GM12878 (cell line): ENCODE data around the gene RAP1GDS1. TPM values are rescaled to one million over a fixed set of nuclear protein-coding genes. Genes with fewer than 3 reads are reported as not detected.

ENCODE experiments used
- ATAC-seq: fragments of 200-7000 bp; cut with Tn5 transposase; 3 replicates; pipeline ENCODE4 v1.9.1; 2020; ENCODE audit warnings: mild to moderate bottlenecking, moderate library complexity
- BruUV-seq: library from RNA; stranded (reverse); fragments of 400-500 nt; replicated peaks from 2 replicates; lab custom pipeline; 2021; lab: Mats Ljungman, UMichigan
- CTCF ChIA-PET: fragments of 300-600 bp; sonication (Branson Sonifier 250); formaldehyde crosslinking; extraction: SDS; loops from one replicate; lab custom pipeline; 2021; ENCODE audit warnings: inconsistent platforms; lab: Yijun Ruan, JAX
- POLR2A ChIA-PET: fragments of 350-600 bp; formaldehyde crosslinking; extraction: SDS; loops from one replicate; lab custom pipeline; 2021; ENCODE audit warnings: inconsistent platforms; lab: Charles Lee
- RAD21 ChIA-PET: fragments of 300-600 bp; sonication (Branson Sonifier 250); formaldehyde crosslinking; loops from one replicate; lab custom pipeline; 2023; ENCODE audit warnings: antibody characterized with exemption; ENCODE audit not compliant: unreplicated experiment; lab: Charles Lee
- SMC1A ChIA-PET: fragments of 300-600 bp; sonication (Branson Sonifier 250); formaldehyde crosslinking; loops from one replicate; lab custom pipeline; 2023; ENCODE audit not compliant: unreplicated experiment, uncharacterized antibody; lab: Charles Lee
- DNase-seq: peaks from one replicate; pipeline ENCODE4 v3.0.0-alpha.2; 2011; ENCODE audit warnings: low read depth, low spot score
- FAIRE-seq: peaks from 3 replicates; lab custom pipeline; 2011; peaks lifted over from hg19 to GRCh38; lab: Jason Lieb, UNC
- H2AFZ ChIP-seq: 2 replicates; pipeline ENCODE4 v1.6.0; 2011; ENCODE audit warnings: low read depth, low read length, control low read depth; ENCODE audit not compliant: control insufficient read depth
- H3K27ac ChIP-seq: 2 replicates; pipeline ENCODE4 v1.5.1; 2011; ENCODE audit warnings: control low read depth; ENCODE audit not compliant: control insufficient read depth, insufficient read depth
- H3K27me3 ChIP-seq, 2 experiments: replicated peaks in 1 of 2; 2 replicates each; pipeline versions ENCODE4 v1.6.0 to v1.6.1; 2011; ENCODE audit warnings: low read length in 1 of 2; ENCODE audit not compliant: control insufficient read depth in 2 of 2, insufficient read depth in 2 of 2
- H3K36me3 ChIP-seq, 2 experiments: 2 replicates each; pipeline ENCODE4 v1.5.1; 2011; ENCODE audit warnings: low read length in 1 of 2; ENCODE audit not compliant: control insufficient read depth in 2 of 2, insufficient read depth in 2 of 2
- H3K4me1 ChIP-seq: 2 replicates; pipeline ENCODE4 v1.6.1; 2011; ENCODE audit warnings: mild to moderate bottlenecking, low read length, moderate library complexity, mixed read lengths; ENCODE audit not compliant: control insufficient read depth, insufficient read depth
- H3K4me2 ChIP-seq: 2 replicates; pipeline ENCODE4 v1.6.0; 2011; ENCODE audit warnings: control low read depth; ENCODE audit not compliant: control insufficient read depth, insufficient read depth
- H3K4me3 ChIP-seq: fragments of 200-600 bp; sonication (generic); 2 replicates; pipeline ENCODE4 v1.5.1; 2016
- H3K79me2 ChIP-seq: 2 replicates; pipeline ENCODE4 v1.6.0; 2011; ENCODE audit warnings: low read length; ENCODE audit not compliant: control insufficient read depth, insufficient read depth
- H3K9ac ChIP-seq: 2 replicates; pipeline ENCODE4 v1.8.0; 2011; ENCODE audit warnings: low read length, control low read depth, mixed read lengths; ENCODE audit not compliant: control insufficient read depth, insufficient read depth
- H3K9me3 ChIP-seq: replicated peaks from 3 replicates; pipeline ENCODE4 v1.5.1; 2011; ENCODE audit warnings: mild to moderate bottlenecking, low read length; ENCODE audit not compliant: control insufficient read depth, insufficient read depth
- H4K20me1 ChIP-seq: 2 replicates; pipeline ENCODE4 v1.6.0; 2011; ENCODE audit not compliant: control insufficient read depth, insufficient read depth
- SMARCA5 ChIP-seq: fragments of 450-650 bp; IDR thresholded peaks from 2 replicates; pipeline ENCODE4 v1.6.1; 2017; ENCODE audit warnings: mild to moderate bottlenecking
- ZBED1 ChIP-seq: IDR thresholded peaks from 2 replicates; pipeline ENCODE4 v1.6.1; 2016; ENCODE audit warnings: borderline replicate concordance
- WGBS: methylation state at CpG from one replicate; pipeline ENCODE4 v1.1.6; 2016; ENCODE audit warnings: low lambda C conversion rate; ENCODE audit not compliant: insufficient replicate concordance, insufficient coverage; ENCODE audit errors: missing lambda C conversion rate; 5-methylcytosine and 5-hydroxymethylcytosine counted together
- in situ Hi-C: fragments of 300-500 bp; cut with MboI; formaldehyde crosslinking; loops from 9 replicates; pipeline ENCODE4 v1.14.3; 2018; ENCODE audit warnings: mixed read lengths
- intact Hi-C: fragments of 100-400 bp; cut with micrococcal nuclease; formaldehyde crosslinking; loops from one replicate; pipeline ENCODE4 v1.14.2; 2022; ENCODE audit not compliant: unreplicated experiment
- polyA plus RNA-seq, 11 experiments: library from polyadenylated mRNA; depleted of rRNA in 4 of 11; unstranded in 6 of 11; stranded (reverse) in 5 of 11; fragments of >200 nt; fragmentation: Nextera tagmentation in 4 of 11; fragmentation: Illumina TruSeq in 1 of 11; extraction: Ambion mirVana in 4 of 11; extraction: Trizol in 1 of 11; gene quantifications; 1 replicate in 1 of 11; 2 replicates in 10 of 11; pipeline versions ENCODE4 v1.2.1 to v1.2.3, GENCODE V29; 2011 to 2016; ENCODE audit warnings: inconsistent platforms in 2 of 11, missing spikeins in 2 of 11, low read depth in 1 of 11
- total RNA-seq, 4 experiments: library from RNA; depleted of rRNA in 3 of 4; stranded (reverse); fragments of >200 nt in 3 of 4; fragmentation: Illumina TruSeq in 1 of 4; extraction: Trizol in 1 of 4; gene quantifications; 2 replicates each; pipeline versions ENCODE4 v1.2.1 to v1.2.3, GENCODE V29; 2013 to 2021
- TF ChIP-seq, protein P1 (sequence below): fragments of 450-650 bp; IDR thresholded peaks from 2 replicates; pipeline ENCODE4 v1.6.1; 2017; ENCODE audit warnings: borderline replicate concordance

Gene RAP1GDS1
- total and polyA plus RNA-seq, 10 of the 15 experiments (the other 5 are each of a cell fraction or from before 2014, with no cell fraction given) = 12.0 to 30.5 (median 20.7) TPM

DNA sequence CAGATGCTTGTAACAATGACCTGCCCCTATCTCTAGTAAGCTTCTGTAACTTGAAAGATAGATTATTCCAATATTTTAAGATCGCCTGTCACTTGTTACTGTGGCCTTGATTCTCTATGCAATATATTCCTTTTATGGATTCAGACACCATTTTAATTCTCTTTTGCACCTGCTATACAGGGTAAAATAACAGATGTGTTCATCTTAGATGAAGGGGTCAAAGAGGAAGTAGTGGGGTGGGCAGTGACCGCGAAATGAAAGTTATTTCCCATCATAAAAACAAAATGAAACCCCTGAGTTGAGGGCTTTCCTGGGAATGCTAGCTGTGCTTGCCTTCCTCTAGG lies 221.3 kb downstream of the RAP1GDS1 start:
- ChIA-PET CTCF (interaction anchor here (1.1 to 4.0 kb wide), 6 partner anchors 9 to 923 kb away, joined by 3 to 25 read pairs (median 4); partner anchors contain the start of gene METAP1), SMC1A (interaction anchor here (0.8 to 4.7 kb wide), 27 partner anchors 8 to 180 kb away, joined by 3 to 37 read pairs (median 4); no protein-coding TSS in a partner anchor), POLR2A (interaction anchor here (1.1 to 1.6 kb wide), 3 partner anchors 10 to 27 kb away, joined by 3 read pairs; no protein-coding TSS in a partner anchor), RAD21 (interaction anchor here (1.0 to 2.7 kb wide), 10 partner anchors 11 to 574 kb away, joined by 3 to 10 read pairs (median 3); partner anchors contain the start of genes METAP1 and RAP1GDS1)
- Histone ChIP-seq H2AFZ (peak overlapping the region; percentile 64), H3K27me3 (no peaks in the 10 kb centered on the region), H3K9me3 (no peaks in the 10 kb centered on the region), H3K79me2 (no peaks in the 10 kb centered on the region), H3K4me1 (peaks cover 9% of the 10 kb centered on the region), H4K20me1 (no peaks in the 10 kb centered on the region), H3K9ac (no peak overlapping the region), H3K36me3 (no peaks in the 10 kb centered on the region), H3K4me3 (no peak overlapping the region; the same call in 1 of the 2 replicates), H3K27ac (no peak overlapping the region), H3K4me2 (peak overlapping the region; percentile 51)
- 17% methylated on average over 3 of the region's 3 CpGs for WGBS
- ATAC-seq = peak; percentile 44
- no peak for DNase-seq
- intact Hi-C loops (loop anchor here (5.0 kb wide), 2 partner anchors 120 to 180 kb away; no protein-coding TSS in a partner anchor), in situ Hi-C loops (no loop called here)
- TF ChIP-seq, protein P1, sequence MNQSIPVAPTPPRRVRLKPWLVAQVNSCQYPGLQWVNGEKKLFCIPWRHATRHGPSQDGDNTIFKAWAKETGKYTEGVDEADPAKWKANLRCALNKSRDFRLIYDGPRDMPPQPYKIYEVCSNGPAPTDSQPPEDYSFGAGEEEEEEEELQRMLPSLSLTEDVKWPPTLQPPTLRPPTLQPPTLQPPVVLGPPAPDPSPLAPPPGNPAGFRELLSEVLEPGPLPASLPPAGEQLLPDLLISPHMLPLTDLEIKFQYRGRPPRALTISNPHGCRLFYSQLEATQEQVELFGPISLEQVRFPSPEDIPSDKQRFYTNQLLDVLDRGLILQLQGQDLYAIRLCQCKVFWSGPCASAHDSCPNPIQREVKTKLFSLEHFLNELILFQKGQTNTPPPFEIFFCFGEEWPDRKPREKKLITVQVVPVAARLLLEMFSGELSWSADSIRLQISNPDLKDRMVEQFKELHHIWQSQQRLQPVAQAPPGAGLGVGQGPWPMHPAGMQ = no peak
- TF ChIP-seq SMARCA5 (0 out of 2 replicates have a peak, but pooled peaks have one; percentile 19), ZBED1 (no peak)
- no peak for FAIRE-seq
- no TSS peak for BruUV-seq
